SK-N-SH (cell line): Measurements from ENCODE around the gene MAST4. TPM values are rescaled to one million over a fixed set of nuclear protein-coding genes. Genes with fewer than 3 reads are reported as not detected.
A peak's percentile ranks its signal among the peaks of the same experiment; 100 is the strongest.

Experiments
- CTCF ChIA-PET: fragments of 300-600, 350-600 bp; formaldehyde crosslinking; extraction: SDS; loops from one replicate; lab custom pipeline; 2021; lab: Yijun Ruan, JAX
- POLR2A ChIA-PET: fragments of 350-600 bp; sonication (Branson Sonifier 250); formaldehyde crosslinking; extraction: SDS; loops from one replicate; lab custom pipeline; 2020; ENCODE audit warnings: antibody characterized with exemption, inconsistent platforms; lab: Yijun Ruan, JAX
- DNase-seq: peaks from one replicate; pipeline ENCODE4 v3.0.0; 2012
- H2AFZ ChIP-seq: fragments of 200-600 bp; sonication (generic); 2 replicates; pipeline ENCODE4 v1.8.1; 2016; ENCODE audit warnings: antibody characterized with exemption, mild to moderate bottlenecking, low read depth
- H3F3A ChIP-seq: fragments of 200-600 bp; sonication (generic); replicated peaks from 2 replicates; pipeline ENCODE3; 2016; ENCODE audit warnings: antibody characterized with exemption, mild to moderate bottlenecking; ENCODE audit not compliant: insufficient read depth
- H3K27ac ChIP-seq, 2 experiments: fragments of 200-500 bp in 1 of 2; fragments of 200-600 bp in 1 of 2; sonication (Bioruptor generic) in 1 of 2; sonication (generic), shearing (Covaris generic) in 1 of 2; 2 replicates each; pipeline versions ENCODE4 v1.5.1 to v1.6.1; 2014 to 2016; ENCODE audit warnings: low read depth in 2 of 2, inconsistent platforms in 1 of 2, low read length in 1 of 2, mild to moderate bottlenecking in 1 of 2, mixed read lengths in 1 of 2
- H3K27me3 ChIP-seq: fragments of 200-600 bp; sonication (generic), shearing (Covaris generic); 2 replicates; pipeline ENCODE4 v1.6.1; 2016; ENCODE audit warnings: mixed run types; ENCODE audit not compliant: insufficient read depth
- H3K36me3 ChIP-seq, 2 experiments: fragments of 200-500 bp in 1 of 2; fragments of 200-600 bp in 1 of 2; sonication (Bioruptor generic) in 1 of 2; sonication (generic) in 1 of 2; replicated peaks in 1 of 2; 2 replicates each; pipeline versions ENCODE3 to v1.5.1; 2014 to 2016; ENCODE audit warnings: low read length in 1 of 2, mild to moderate bottlenecking in 1 of 2; ENCODE audit not compliant: insufficient read depth in 2 of 2, control insufficient read depth in 1 of 2
- H3K4me1 ChIP-seq, 2 experiments: fragments of 200-500 bp in 1 of 2; fragments of 200-600 bp in 1 of 2; sonication (Bioruptor generic) in 1 of 2; sonication (generic), shearing (Covaris generic) in 1 of 2; 2 replicates each; pipeline versions ENCODE4 v1.5.1 to v1.6.1; 2014 to 2016; ENCODE audit warnings: low read depth in 1 of 2, low read length in 1 of 2, mixed run types in 1 of 2; ENCODE audit not compliant: insufficient read depth in 2 of 2, control insufficient read depth in 1 of 2
- H3K4me2 ChIP-seq: fragments of 200-600 bp; sonication (generic), shearing (Covaris generic); 2 replicates; pipeline ENCODE4 v1.6.1; 2017; ENCODE audit warnings: mixed run types
- H3K4me3 ChIP-seq, 2 experiments: fragments of 200-500 bp in 1 of 2; fragments of 200-600 bp in 1 of 2; sonication (Bioruptor generic) in 1 of 2; sonication (generic), shearing (Covaris generic) in 1 of 2; 2 replicates each; pipeline versions ENCODE4 v1.5.1 to v1.8.1; 2014 to 2016; ENCODE audit warnings: low read depth in 2 of 2, inconsistent platforms in 1 of 2, low read length in 1 of 2, mild to moderate bottlenecking in 1 of 2, mixed read lengths in 1 of 2, moderate library complexity in 1 of 2
- H3K79me2 ChIP-seq: fragments of 200-600 bp; sonication (generic); 2 replicates; pipeline ENCODE4 v1.8.1; 2017; ENCODE audit warnings: mild to moderate bottlenecking; ENCODE audit not compliant: insufficient read depth
- H3K9ac ChIP-seq: fragments of 200-600 bp; sonication (generic); 2 replicates; pipeline ENCODE4 v1.6.1; 2017; ENCODE audit warnings: mixed run types
- H3K9me2 ChIP-seq: fragments of 200-600 bp; sonication (generic); 2 replicates; pipeline ENCODE4 v1.6.1; 2017; ENCODE audit warnings: mixed run types
- H3K9me3 ChIP-seq: fragments of 200-600 bp; sonication (generic); 2 replicates; pipeline ENCODE4 v1.6.1; 2017; ENCODE audit warnings: mixed run types, mild to moderate bottlenecking, moderate library complexity
- H4K20me1 ChIP-seq: fragments of 200-600 bp; sonication (generic); 2 replicates; pipeline ENCODE4 v1.6.1; 2017; ENCODE audit warnings: mild to moderate bottlenecking, mixed run types; ENCODE audit not compliant: insufficient read depth
- CTCF ChIP-seq: fragments of 200-600 bp; sonication (generic); IDR thresholded peaks from 2 replicates; pipeline ENCODE4 v1.6.1; 2017; ENCODE audit warnings: antibody characterized with exemption, mild to moderate bottlenecking, moderate library complexity
- FOXM1 ChIP-seq: IDR thresholded peaks from 2 replicates; pipeline ENCODE4 v1.4.0; 2012; ENCODE audit warnings: low read depth, mild to moderate bottlenecking
- MAX ChIP-seq: IDR thresholded peaks from 2 replicates; pipeline ENCODE4 v1.4.0; 2012; ENCODE audit warnings: low read depth
- NFIC ChIP-seq: IDR thresholded peaks from 2 replicates; pipeline ENCODE4 v1.4.0; 2012; ENCODE audit warnings: borderline replicate concordance
- NRF1 ChIP-seq: IDR thresholded peaks from 2 replicates; pipeline ENCODE4 v1.6.1; 2012; ENCODE audit warnings: low read depth, mild to moderate bottlenecking, low read length
- PBX3 ChIP-seq: IDR thresholded peaks from 2 replicates; pipeline ENCODE4; 2012
- RFX5 ChIP-seq: IDR thresholded peaks from 2 replicates; pipeline ENCODE4 v1.6.1; 2012; ENCODE audit warnings: mild to moderate bottlenecking, improper control_type of control experiment, low read length
- RXRA ChIP-seq: IDR thresholded peaks from 2 replicates; pipeline ENCODE4 v1.4.0; 2012; ENCODE audit warnings: low read depth, mild to moderate bottlenecking, borderline replicate concordance
- SMC3 ChIP-seq: IDR thresholded peaks from 2 replicates; pipeline ENCODE4 v1.6.1; 2012; ENCODE audit warnings: low read depth, low read length, improper control_type of control experiment
- ZBTB33 ChIP-seq: IDR thresholded peaks from 2 replicates; pipeline ENCODE4 v1.4.0; 2012; ENCODE audit warnings: low read depth, borderline replicate concordance
- WGBS: methylation state at CpG from one replicate; pipeline ENCODE4 v1.1.6; 2017; ENCODE audit warnings: low lambda C conversion rate; 5-methylcytosine and 5-hydroxymethylcytosine counted together
- polyA plus RNA-seq, 3 experiments: library from polyadenylated mRNA; depleted of rRNA; stranded (reverse); fragments of >200 nt; gene quantifications; 2 replicates each; pipeline ENCODE4 v1.2.3, GENCODE V29; 2012
- TF ChIP-seq, protein P1 (sequence below): IDR thresholded peaks from 2 replicates; pipeline ENCODE4 v1.4.0; 2012; ENCODE audit warnings: low read depth, borderline replicate concordance
- TF ChIP-seq, protein P2 (sequence below): IDR thresholded peaks from 2 replicates; pipeline ENCODE4 v1.6.1; 2012; ENCODE audit warnings: mild to moderate bottlenecking, low read depth, low read length, moderate library complexity

MAST4 gene
- polyA plus RNA-seq, 1 of the 3 experiments (the other 2 are of a cell fraction) = 2.2 TPM

- H3K36me3 ChIP-seq = no peaks in the 10 kb centered on the region
- TF ChIP-seq, protein P1, sequence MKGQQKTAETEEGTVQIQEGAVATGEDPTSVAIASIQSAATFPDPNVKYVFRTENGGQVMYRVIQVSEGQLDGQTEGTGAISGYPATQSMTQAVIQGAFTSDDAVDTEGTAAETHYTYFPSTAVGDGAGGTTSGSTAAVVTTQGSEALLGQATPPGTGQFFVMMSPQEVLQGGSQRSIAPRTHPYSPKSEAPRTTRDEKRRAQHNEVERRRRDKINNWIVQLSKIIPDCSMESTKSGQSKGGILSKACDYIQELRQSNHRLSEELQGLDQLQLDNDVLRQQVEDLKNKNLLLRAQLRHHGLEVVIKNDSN = no peak
- TF ChIP-seq FOXM1 (no peak), RXRA (no peak), PBX3 (no peak), MAX (no peak)
- TF ChIP-seq, all 33 proteins: peak for 0
- ChIA-PET CTCF (interaction anchor here (0.9 to 1.6 kb wide), 7 partner anchors 9 to 374 kb away, joined by 3 to 5 read pairs (median 3); no protein-coding TSS in a partner anchor), POLR2A (no interaction called here)
- Histone ChIP-seq H3K27me3 (no peaks in the 10 kb centered on the region), H3F3A (no peaks in the 10 kb centered on the region), H3K9ac (no peak overlapping the region), H3K9me3 (no peaks in the 10 kb centered on the region), H4K20me1 (no peaks in the 10 kb centered on the region), H3K4me3 (no peak overlapping the region), H3K9me2 (no peaks in the 10 kb centered on the region), H3K4me1 (no peaks in the 10 kb centered on the region; a peak in 1 of 4 replicates), H2AFZ (no peak overlapping the region), H3K4me2 (no peak overlapping the region), H3K27ac (no peak overlapping the region), H3K79me2 (no peaks in the 10 kb centered on the region)
- WGBS = 32% methylated on average over 3 of the region's 3 CpGs
- no peak for DNase-seq
Measured at GRCh38 chr5:66680221-66680620, 84.0 kb downstream of the MAST4 start.

DNA sequence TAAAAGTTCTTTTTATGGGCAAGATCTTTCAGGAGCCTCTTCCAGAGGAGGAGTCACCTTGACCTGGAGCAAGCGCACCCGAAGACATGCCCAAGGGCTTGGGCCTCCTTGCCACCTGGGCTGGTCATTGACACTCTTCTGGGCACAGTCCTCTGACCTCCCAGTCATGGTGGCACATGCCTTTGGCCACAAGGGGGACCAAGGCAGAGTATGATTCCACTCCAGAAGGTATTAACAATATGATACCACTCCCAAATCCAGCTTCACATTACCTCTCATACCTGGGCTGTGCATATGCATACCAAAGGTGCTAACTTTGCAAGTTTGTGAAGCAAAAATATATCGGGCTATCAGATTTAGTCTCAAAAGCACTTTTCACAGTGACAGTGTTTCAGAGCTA, 84.6 kb downstream of the MAST4 start:
- Histone ChIP-seq H3K4me2 (no peak overlapping the region), H3K9ac (no peak overlapping the region), H3K27me3 (no peaks in the 10 kb centered on the region), H3F3A (no peaks in the 10 kb centered on the region), H2AFZ (no peak overlapping the region), H4K20me1 (no peaks in the 10 kb centered on the region), H3K36me3 (no peaks in the 10 kb centered on the region), H3K9me3 (no peaks in the 10 kb centered on the region), H3K4me3 (no peak overlapping the region), H3K4me1 (no peaks in the 10 kb centered on the region; a peak in 1 of 4 replicates), H3K9me2 (no peaks in the 10 kb centered on the region), H3K27ac (no peak overlapping the region), H3K79me2 (no peaks in the 10 kb centered on the region)
- CTCF ChIA-PET = interaction anchor here (0.8 to 1.3 kb wide), 6 partner anchors 8 to 54 kb away, joined by 3 to 5 read pairs (median 3); no protein-coding TSS in a partner anchor
- 96% methylated on average over 3 of the region's 3 CpGs for WGBS
- TF ChIP-seq CTCF (peak; percentile 19; the same call in 1 of the 2 replicates), NRF1 (no peak)
- DNase-seq = no peak
- POLR2A ChIA-PET = no interaction called here

- CTCF ChIA-PET = no interaction called here
- Histone ChIP-seq H2AFZ (no peak overlapping the region), H3K9me2 (no peaks in the 10 kb centered on the region), H3K79me2 (no peaks in the 10 kb centered on the region), H3K27me3 (no peaks in the 10 kb centered on the region), H3F3A (no peaks in the 10 kb centered on the region), H3K9ac (no peak overlapping the region), H3K4me1 (no peaks in the 10 kb centered on the region; a peak in 1 of 4 replicates), H3K9me3 (no peaks in the 10 kb centered on the region), H3K4me2 (no peak overlapping the region), H3K4me3 (no peak overlapping the region), H3K27ac (no peak overlapping the region), H3K36me3 (no peaks in the 10 kb centered on the region), H4K20me1 (no peaks in the 10 kb centered on the region)
- no peak for DNase-seq
- POLR2A ChIA-PET = no interaction called here
- 22% methylated on average over 2 of the region's 2 CpGs for WGBS
- TF ChIP-seq NFIC = no peak
- TF ChIP-seq SMC3 = no peak
- TF ChIP-seq ZBTB33 = no peak
- no peak for TF ChIP-seq RFX5
- TF ChIP-seq, protein P2, sequence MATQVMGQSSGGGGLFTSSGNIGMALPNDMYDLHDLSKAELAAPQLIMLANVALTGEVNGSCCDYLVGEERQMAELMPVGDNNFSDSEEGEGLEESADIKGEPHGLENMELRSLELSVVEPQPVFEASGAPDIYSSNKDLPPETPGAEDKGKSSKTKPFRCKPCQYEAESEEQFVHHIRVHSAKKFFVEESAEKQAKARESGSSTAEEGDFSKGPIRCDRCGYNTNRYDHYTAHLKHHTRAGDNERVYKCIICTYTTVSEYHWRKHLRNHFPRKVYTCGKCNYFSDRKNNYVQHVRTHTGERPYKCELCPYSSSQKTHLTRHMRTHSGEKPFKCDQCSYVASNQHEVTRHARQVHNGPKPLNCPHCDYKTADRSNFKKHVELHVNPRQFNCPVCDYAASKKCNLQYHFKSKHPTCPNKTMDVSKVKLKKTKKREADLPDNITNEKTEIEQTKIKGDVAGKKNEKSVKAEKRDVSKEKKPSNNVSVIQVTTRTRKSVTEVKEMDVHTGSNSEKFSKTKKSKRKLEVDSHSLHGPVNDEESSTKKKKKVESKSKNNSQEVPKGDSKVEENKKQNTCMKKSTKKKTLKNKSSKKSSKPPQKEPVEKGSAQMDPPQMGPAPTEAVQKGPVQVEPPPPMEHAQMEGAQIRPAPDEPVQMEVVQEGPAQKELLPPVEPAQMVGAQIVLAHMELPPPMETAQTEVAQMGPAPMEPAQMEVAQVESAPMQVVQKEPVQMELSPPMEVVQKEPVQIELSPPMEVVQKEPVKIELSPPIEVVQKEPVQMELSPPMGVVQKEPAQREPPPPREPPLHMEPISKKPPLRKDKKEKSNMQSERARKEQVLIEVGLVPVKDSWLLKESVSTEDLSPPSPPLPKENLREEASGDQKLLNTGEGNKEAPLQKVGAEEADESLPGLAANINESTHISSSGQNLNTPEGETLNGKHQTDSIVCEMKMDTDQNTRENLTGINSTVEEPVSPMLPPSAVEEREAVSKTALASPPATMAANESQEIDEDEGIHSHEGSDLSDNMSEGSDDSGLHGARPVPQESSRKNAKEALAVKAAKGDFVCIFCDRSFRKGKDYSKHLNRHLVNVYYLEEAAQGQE = no peak
Measured at GRCh38 chr5:66684663-66685062, 88.5 kb downstream of the MAST4 start.
